Stimulated activated naive CD4-positive, alpha-beta T cell (primary cell): ENCODE results near the gene SLC30A3.

Experiments
- DNase-seq, 6 experiments: peaks; one replicate each; lab custom pipeline; 2025; lab: John Stamatoyannopoulos, UW

The SLC30A3 gene

GRCh38 chr2:27231921-27232320 lies 30.9 kb downstream of the SLC30A3 start:
- DNase-seq = no peak

- no peak for DNase-seq
These were observed 35.3 kb downstream of the SLC30A3 start for GRCh38 chr2:27227501-27227900.

DNA sequence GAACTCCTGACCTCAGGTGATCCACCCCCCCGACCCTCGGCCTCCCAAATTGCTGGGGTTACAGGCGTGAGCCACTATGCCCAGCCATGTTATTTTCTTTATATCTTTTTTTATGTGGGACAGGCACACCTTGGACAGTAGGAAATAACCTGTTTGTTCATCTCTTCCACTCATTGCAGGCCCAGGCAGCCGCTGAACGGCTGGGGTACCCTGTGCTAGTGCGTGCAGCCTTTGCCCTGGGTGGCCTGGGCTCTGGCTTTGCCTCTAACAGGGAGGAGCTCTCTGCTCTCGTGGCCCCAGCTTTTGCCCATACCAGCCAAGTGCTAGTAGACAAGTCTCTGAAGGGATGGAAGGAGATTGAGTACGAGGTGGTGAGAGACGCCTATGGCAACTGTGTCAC lies 37.3 kb downstream of the SLC30A3 start:
- no peak for DNase-seq

DNA sequence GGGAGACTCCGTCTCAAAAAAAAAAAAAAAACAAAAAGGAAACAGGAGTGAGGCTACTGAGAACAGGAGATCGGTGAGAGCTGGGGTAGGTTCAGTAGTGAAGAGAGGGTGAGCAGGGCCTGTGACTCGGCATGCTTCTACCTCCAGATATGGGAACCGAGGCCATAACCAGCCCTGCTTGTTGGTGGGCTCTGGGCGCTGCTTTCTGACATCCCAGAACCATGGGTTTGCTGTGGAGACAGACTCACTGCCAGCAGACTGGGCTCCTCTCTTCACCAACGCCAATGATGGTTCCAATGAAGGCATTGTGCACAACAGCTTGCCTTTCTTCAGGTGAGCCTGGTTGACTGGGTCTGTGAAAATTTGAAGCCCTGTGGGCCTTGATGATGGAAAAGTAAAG lies 39.4 kb downstream of the SLC30A3 start:
- DNase-seq = no peak

DNA sequence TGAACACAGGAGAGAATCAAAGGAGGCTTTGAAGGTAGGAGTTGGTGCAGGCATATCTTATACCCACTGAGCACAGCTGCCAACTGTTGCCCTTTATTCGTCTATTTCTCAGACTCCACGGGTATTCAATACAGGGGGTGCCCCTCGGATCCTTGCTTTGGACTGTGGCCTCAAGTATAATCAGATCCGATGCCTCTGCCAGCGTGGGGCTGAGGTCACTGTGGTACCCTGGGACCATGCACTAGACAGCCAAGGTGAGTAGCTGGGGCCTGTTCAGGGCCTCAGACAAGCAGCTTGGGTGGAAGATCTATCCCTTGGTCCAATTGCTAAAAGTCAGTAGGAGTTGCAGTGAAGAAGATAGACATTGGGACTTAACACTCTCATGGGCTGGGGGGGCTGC lies 40.4 kb downstream of the SLC30A3 start:
- DNase-seq = no peak

- no peak for DNase-seq
These were observed 41.7 kb downstream of the SLC30A3 start for GRCh38 chr2:27221166-27221565.

DNA sequence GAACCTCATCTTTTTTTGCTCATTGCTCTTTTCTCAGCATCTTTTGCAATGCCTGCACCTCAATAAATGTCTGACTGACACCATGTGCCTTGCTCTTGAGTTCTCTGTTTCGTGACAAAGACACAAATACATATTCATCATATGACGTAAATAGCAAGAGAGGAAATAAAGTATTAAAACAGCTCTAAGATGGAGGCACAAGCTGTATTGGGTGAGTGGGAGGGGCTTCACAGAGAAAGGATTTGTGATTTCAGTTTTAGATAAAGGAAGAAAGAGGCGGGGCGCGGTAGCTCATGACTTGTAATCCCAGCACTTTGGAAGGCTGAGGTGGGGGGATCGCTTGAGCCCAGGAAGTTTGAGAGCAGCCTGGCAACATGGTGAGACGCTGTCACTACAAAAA lies 42.8 kb downstream of the SLC30A3 start:
- no peak for DNase-seq

DNA sequence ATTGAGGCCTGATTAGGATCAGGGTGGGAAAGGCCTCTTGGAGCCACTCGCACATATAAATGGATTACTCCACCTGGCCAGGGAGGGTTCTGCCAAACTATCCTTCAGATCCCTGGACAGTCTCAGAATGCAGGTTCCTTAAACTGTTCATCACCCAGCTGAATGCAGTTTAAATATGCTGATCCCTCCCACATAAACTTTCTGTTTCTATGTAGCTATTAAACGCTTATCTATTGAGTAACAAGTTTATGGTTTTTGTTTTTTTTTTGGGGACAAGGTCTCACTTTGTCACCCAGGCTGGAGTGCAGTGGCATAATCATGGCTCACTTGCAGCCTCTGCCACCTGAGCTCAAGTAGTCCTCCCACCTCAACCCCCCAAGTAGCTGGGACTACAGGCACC lies 43.8 kb downstream of the SLC30A3 start:
- DNase-seq = no peak

GRCh38 chr2:27218614-27219013 lies 44.2 kb downstream of the SLC30A3 start:
- no peak for DNase-seq

- peak; percentile 72 to 83 (median 80) for DNase-seq
These were observed 45.4 kb downstream of the SLC30A3 start, which contains the start of gene CAD for GRCh38 chr2:27217173-27218121. Gene CAD (plus strand): TSS chr2:27217369. CDS start chr2:27217552, 183 bp downstream.

- DNase-seq = no peak
These were observed 46.3 kb downstream of the SLC30A3 start for GRCh38 chr2:27216416-27217137.

- DNase-seq = no peak
These were observed 47.9 kb downstream of the SLC30A3 start for GRCh38 chr2:27214941-27215340.

DNA sequence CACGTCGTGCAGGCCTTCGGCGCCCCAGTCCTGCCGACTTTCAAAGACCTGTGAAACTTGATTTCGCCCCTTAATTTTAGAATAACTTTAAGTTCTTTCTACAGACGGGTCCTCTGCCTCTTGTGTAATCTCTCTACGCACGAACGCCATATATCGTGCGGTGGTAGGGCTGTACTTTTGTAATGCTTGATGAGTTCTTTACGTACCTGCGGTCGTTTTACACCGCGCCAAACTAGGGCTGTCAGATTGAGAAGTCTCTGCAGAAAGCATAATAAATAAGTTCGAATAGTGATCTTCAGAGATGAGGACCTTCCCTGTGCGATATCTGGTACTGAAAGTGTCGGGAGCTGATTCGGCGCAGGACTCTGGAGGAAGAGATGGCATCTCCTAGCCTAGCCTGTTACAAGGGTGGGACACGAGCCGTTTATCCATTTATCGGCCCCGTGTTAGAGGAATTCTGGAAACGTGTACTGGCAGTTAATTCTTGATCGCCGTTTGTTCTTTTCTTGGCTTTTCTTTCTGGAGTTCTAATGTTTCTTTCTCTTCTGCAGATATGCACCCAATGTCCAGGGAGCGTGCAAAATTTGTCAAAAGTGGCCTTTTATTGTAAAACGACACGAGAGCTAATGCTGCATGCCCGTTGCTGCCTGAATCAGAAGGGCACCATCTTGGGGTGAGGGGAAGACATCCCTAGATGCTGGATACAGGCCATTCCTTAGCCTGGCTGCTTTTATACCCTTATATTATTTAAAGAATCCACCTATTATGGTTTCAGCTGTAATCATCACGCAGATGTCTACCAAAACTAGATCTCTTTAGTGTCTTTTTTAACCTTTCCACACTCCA lies 50.0 kb downstream of the SLC30A3 start:
- DNase-seq = peak in 4 of 6 experiments; percentile 49 to 84 (median 64)

DNA sequence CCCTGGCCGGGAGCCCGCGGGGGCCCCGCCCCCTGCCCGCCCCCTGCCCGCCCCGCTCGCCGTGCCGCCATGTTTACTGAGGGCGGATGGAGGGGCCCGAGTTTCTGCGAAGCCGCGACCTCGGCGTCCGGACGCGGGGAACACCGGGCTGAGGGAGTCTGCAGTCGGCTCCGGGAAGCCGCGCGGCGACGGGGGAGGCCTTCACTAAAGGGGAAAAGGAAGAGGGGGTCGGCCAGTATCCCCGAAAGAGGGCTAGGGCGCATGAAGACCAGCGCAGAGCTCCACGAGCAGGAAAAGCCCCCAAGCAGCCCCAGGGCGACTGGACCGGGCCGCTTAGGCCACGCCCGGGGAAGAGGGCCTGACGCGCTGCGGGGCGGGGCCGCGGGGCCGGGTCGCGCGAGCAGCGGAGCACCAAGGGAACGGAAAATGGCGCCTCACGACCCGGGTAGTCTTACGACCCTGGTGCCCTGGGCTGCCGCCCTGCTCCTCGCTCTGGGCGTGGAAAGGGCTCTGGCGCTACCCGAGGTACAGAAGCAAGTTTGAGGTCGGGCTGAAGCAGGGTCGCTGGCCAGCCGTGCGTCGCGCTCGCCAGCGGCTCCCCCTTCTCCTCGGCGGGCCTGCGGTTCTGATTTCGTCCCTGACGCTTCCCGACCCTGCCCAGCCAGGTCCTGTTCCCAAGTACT lies 50.8 kb downstream of the SLC30A3 start, which contains the start of the genes ATRAID and SLC5A6:
Gene ATRAID (plus strand): TSS at position 99 of the 683 bp plus-strand sequence. CDS start 328 bp downstream, at position 427.
Gene SLC5A6 (minus strand): TSS at position 326 of the 683 bp plus-strand sequence. CDS start 4,618 bp downstream, outside the sequence.
- peak; percentile 78 to 97 (median 92) for DNase-seq

DNA sequence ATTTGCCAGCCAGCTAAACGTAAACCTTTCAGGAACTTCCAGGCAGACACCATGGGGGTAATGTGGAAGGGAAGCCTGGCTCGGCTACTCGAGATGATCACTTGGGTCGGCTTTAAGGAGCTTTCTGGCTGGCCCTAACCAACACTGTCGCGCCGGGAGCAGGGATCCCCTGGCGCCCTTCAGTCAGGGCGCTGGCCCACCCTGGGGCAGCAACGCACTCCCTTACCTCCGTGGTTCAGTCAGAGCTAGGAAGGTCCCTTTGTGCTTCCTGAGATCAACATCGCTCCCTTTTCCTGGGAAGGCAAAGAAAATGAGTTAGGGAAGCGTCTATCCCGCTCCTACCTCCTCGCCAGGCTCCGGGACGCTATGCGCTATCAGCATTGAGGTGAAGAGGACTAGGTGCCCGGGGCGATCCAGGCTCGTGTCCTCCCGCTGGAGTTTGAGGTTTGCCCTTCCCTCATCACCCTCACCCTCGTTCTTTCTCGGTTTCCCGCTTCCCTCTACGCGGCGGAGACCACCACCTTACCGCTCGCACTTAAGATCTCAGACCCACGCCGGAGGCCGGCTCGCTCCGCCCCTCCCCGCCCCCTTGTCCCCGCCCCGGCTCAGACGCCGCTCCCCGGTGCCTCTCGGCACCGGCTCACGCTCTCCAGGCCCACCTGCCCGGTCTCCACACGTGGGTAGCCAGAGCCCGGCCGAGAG lies 51.5 kb downstream of the SLC30A3 start:
- DNase-seq = no peak

GRCh38 chr2:27209621-27210401 lies 53.0 kb downstream of the SLC30A3 start:
- no peak for DNase-seq

- no peak for DNase-seq
These were observed 54.3 kb downstream of the SLC30A3 start for GRCh38 chr2:27208486-27209050.

DNA sequence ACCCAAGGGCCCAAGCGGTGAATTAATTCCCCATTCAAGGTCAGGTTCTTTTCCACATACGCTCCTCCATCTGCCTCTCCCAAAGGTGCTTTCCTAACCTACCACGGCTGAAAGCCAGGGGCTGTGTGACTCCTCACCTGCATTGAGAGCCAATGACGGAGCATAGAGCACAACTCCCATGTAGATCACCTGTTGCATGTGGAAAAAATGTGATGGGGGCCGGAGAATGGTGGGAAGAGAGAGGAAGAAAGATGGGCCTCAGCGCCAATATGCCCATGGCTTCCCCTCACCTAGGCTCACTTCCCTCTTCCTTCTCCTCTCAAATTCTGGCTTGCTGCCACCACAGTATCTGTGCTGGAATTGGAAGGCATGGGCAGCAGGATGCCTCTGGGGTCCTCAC lies 56.5 kb downstream of the SLC30A3 start:
- DNase-seq = no peak

DNA sequence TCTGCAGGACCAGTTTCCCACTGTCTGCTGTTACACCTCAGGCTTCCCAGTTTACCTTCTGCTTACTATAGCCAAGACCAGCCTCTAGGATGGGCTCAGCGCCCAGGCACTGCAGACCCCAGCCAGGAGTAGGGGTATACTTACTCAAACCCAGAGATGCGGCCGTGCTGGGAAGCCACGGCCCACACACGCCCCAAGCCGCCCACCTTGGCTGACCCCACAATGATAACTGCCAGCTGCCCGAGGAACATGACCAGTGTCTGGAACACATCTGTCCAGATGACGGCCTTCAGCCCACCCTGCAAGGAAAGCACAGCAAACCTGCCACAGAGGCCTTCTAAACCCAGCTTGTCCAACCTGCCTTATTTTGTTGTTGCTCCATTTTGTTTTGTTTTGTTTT lies 57.6 kb downstream of the SLC30A3 start:
- no peak for DNase-seq
